Right atrium auricular region (tissue), 2 donors: ENCODE results near the gene KIRREL3. TPM values are rescaled to one million over a fixed set of nuclear protein-coding genes. Genes with fewer than 3 reads are reported as not detected.

ENCODE experiments used
- DNase-seq: peaks from one replicate; pipeline ENCODE4 v3.0.0-alpha.2; 2019; ENCODE audit warnings: low spot score
- H3K27ac ChIP-seq, 2 donors: fragments of 200-600 bp; sonication (generic); 1 replicate in 1 of 2; 2 replicates in 1 of 2; pipeline ENCODE4 v1.5.1; 2016 to 2019
- H3K27me3 ChIP-seq, 2 donors: fragments of 200-600 bp; sonication (generic); one replicate each; pipeline versions ENCODE4 v1.5.1 to v1.6.0; 2017 to 2019
- H3K36me3 ChIP-seq: fragments of 200-600 bp; sonication (generic); one replicate; pipeline ENCODE4 v1.5.1; 2016
- H3K4me1 ChIP-seq, 2 donors: fragments of 200-600 bp; sonication (generic); one replicate each; pipeline versions ENCODE4 v1.5.1 to v1.6.0; 2017 to 2019
- H3K4me3 ChIP-seq, 2 donors: fragments of 200-600 bp; sonication (generic); 1 replicate in 1 of 2; 2 replicates in 1 of 2; pipeline ENCODE4 v1.5.1; 2017 to 2019; ENCODE audit warnings: mild to moderate bottlenecking in 1 of 2, moderate library complexity in 1 of 2
- H3K9me3 ChIP-seq, 2 donors: fragments of 200-600 bp; sonication (generic); one replicate each; pipeline ENCODE4 v1.5.1; 2019
- total RNA-seq, 2 donors: library from RNA; depleted of rRNA; stranded (reverse); fragments of >200 nt; gene quantifications; one replicate each; pipeline ENCODE4 v1.1.0, GENCODE V29; 2016
- TF ChIP-seq, protein P1 (sequence below), 2 donors: fragments of 200-600 bp; sonication (generic); IDR thresholded peaks; one replicate each; pipeline ENCODE4 v1.5.1; 2019; ENCODE audit warnings: antibody characterized with exemption in 2 of 2

The KIRREL3 gene
- total RNA-seq, 2 donors from 2014 or later, result 0.51 to 0.74 TPM

DNA sequence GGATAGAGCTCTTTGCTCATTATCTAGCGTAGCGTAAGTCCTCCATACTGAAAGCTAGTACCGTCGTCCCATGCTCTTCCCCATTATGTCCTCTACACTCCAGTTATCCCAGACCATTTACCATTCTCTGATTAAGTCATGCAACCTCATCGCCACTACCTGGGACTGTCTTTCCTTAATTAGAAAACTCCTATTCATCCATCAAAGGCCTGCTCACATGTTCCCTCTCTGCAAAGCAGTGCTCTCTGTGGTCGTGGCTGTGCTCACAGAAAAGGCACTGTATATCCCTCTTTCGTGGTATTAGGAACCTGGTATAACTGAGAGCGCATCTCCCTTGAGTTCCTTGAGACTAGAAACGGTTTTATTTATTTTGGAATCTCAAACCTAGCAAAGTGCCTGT is 253.3 kb downstream of the KIRREL3 start:
- no peak for DNase-seq
- Histone ChIP-seq H3K36me3 (no peaks in the 10 kb centered on the region), H3K27ac (no peak overlapping the region), H3K4me1 (no peaks in the 10 kb centered on the region), H3K4me3 (no peak overlapping the region), H3K27me3 (no peaks in the 10 kb centered on the region), H3K9me3 (peaks cover 0 to 6% of the 10 kb centered on the region in 2 donors)
- TF ChIP-seq, protein P1, sequence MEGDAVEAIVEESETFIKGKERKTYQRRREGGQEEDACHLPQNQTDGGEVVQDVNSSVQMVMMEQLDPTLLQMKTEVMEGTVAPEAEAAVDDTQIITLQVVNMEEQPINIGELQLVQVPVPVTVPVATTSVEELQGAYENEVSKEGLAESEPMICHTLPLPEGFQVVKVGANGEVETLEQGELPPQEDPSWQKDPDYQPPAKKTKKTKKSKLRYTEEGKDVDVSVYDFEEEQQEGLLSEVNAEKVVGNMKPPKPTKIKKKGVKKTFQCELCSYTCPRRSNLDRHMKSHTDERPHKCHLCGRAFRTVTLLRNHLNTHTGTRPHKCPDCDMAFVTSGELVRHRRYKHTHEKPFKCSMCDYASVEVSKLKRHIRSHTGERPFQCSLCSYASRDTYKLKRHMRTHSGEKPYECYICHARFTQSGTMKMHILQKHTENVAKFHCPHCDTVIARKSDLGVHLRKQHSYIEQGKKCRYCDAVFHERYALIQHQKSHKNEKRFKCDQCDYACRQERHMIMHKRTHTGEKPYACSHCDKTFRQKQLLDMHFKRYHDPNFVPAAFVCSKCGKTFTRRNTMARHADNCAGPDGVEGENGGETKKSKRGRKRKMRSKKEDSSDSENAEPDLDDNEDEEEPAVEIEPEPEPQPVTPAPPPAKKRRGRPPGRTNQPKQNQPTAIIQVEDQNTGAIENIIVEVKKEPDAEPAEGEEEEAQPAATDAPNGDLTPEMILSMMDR (IDR thresholded peaks at IDR 0.05), result no peak

DNA sequence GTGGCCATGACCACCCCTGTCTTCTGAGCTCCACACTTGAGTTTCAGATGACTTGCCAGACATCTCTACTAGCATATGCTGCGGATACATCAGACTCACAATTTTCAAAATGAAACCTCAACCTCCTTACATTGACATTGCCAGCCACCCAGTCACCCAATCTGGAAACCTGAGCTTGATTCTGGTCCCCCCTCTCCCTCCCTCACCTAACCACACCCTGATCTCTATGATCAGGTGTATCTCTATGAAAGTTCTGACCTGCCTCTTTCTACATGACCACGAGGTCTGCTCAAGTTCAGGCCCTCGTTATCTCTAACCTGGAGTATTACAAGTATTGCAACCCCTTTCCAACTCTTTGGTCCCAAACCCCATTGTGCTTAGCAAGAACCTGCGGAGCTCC is 254.1 kb downstream of the KIRREL3 start:
- H3K36me3 ChIP-seq, result no peaks in the 10 kb centered on the region
- TF ChIP-seq, protein P1 (IDR thresholded peaks at IDR 0.05), result no peak
- no peak overlapping the region for H3K4me3 ChIP-seq
- no peaks in the 10 kb centered on the region for H3K27me3 ChIP-seq
- DNase-seq, result no peak
- no peaks in the 10 kb centered on the region for H3K4me1 ChIP-seq
- no peak overlapping the region for H3K27ac ChIP-seq
- H3K9me3 ChIP-seq, result no peaks in the 10 kb centered on the region

DNA sequence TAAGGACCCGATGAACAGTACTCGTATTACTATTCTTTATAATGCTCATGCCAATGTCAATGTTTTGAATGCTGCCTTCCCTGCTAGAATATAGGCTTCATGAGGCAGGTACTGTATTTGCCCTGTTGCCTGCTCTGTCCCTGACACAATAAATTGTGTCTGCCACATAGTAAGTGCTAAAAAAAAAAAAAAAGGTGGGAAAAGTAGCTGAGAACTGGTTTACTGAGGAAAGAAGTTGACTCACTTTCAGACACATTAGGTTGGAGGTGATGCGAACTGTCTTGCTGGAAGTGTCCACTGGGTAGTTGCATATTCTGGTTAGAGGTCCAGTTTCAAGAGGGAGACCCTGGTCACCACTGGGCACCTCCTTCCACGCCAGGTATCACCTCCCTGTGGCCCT is 255.9 kb downstream of the KIRREL3 start:
- H3K4me3 ChIP-seq, result no peak overlapping the region
- H3K27me3 ChIP-seq, result no peaks in the 10 kb centered on the region
- H3K36me3 ChIP-seq, result no peaks in the 10 kb centered on the region
- no peaks in the 10 kb centered on the region for H3K4me1 ChIP-seq
- no peaks in the 10 kb centered on the region for H3K9me3 ChIP-seq
- no peak overlapping the region for H3K27ac ChIP-seq
- DNase-seq, result no peak
- TF ChIP-seq, protein P1 (IDR thresholded peaks at IDR 0.05), result no peak

DNA sequence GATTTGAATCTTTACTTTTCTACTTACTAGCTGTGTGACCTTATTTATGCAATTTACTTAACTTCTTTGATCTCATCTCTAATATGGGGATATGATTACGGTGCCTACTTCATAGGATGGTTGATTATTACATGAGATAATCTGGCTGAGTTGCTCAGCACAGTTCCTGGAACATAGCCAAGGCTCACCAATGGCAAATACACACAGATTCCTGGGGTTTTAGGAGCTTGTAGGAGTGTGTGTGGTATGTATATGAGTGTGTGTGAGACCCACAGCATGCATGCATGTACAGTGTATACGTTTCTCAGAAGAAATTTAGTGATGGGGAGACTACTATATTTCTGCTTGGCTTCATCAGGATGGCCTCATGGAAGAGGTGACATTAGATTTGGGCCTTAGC is 256.9 kb downstream of the KIRREL3 start:
- H3K27me3 ChIP-seq, result no peaks in the 10 kb centered on the region
- H3K27ac ChIP-seq, result no peak overlapping the region
- H3K36me3 ChIP-seq, result no peaks in the 10 kb centered on the region
- H3K4me3 ChIP-seq, result no peak overlapping the region
- TF ChIP-seq, protein P1 (IDR thresholded peaks at IDR 0.05), result no peak
- no peaks in the 10 kb centered on the region for H3K9me3 ChIP-seq
- no peak for DNase-seq
- H3K4me1 ChIP-seq, result no peaks in the 10 kb centered on the region

DNA sequence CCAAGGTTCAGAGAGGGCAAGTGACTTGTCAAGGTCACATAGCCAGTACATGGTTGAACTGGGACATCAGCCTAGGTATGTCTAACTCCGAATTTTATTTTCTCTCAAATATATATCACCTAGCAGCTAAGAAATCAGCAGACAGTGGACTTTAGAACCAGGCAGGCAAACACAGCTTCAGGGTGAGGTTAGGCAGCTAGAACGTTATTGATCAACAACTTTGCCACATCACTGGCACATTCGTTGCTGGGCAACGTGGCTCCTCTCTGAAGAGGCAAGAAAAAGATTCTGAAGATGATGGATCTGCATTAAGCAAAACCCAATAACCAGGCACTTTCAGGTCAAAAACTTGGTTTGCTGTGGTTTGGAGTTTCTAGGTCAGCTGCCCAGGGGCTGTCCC is 258.0 kb downstream of the KIRREL3 start:
- no peaks in the 10 kb centered on the region for H3K4me1 ChIP-seq
- no peak for DNase-seq

DNA sequence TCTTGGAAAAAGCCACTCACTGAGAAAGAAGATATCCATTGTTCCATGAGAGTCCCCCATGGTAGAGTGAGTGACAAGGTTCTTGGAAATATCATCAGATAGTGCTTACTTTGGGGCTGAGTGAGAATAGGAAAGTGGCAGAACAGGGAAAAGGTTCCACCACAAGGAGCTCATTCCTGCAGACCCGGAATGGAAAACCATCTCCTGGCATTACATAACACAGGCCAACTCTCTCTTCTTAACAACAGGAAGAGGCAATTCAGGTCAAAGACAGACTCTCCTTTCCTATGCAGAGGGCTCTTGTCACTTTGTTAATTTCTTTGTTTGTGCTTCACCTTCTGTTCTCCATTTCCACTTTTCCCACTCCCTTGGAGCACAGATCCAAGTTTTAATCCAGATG is 259.7 kb downstream of the KIRREL3 start:
- no peak for DNase-seq
- peaks cover 0 to 9% of the 10 kb centered on the region in 2 donors for H3K4me1 ChIP-seq
- no peaks in the 10 kb centered on the region for H3K36me3 ChIP-seq
- H3K9me3 ChIP-seq, result no peaks in the 10 kb centered on the region
- no peak overlapping the region for H3K4me3 ChIP-seq
- TF ChIP-seq, protein P1 (IDR thresholded peaks at IDR 0.05), result no peak
- no peak overlapping the region for H3K27ac ChIP-seq
- no peaks in the 10 kb centered on the region for H3K27me3 ChIP-seq

More for the DNA sequence above, 258.0 kb downstream of the KIRREL3 start:
- TF ChIP-seq, protein P1 (IDR thresholded peaks at IDR 0.05), result no peak
- Histone ChIP-seq H3K27me3 (no peaks in the 10 kb centered on the region), H3K27ac (no peak overlapping the region), H3K9me3 (no peaks in the 10 kb centered on the region), H3K36me3 (no peaks in the 10 kb centered on the region), H3K4me3 (no peak overlapping the region)
